Mesendoderm (in vitro differentiated cells): ENCODE data around the gene OSBPL3.

Source experiments
- DNase-seq: peaks from one replicate; pipeline ENCODE4 v3.0.0; 2013
- H2AK5ac ChIP-seq: 2 replicates; pipeline ENCODE4 v1.6.1; 2013; ENCODE audit warnings: low read length, inconsistent platforms
- H2BK120ac ChIP-seq: 2 replicates; pipeline ENCODE4 v1.6.1; 2013; ENCODE audit warnings: low read depth, mild to moderate bottlenecking, low read length, moderate library complexity, mixed read lengths
- H2BK15ac ChIP-seq: replicated peaks from 2 replicates; pipeline ENCODE4 v1.6.1; 2013; ENCODE audit warnings: low read depth, mild to moderate bottlenecking, moderate library complexity
- H2BK5ac ChIP-seq: 2 replicates; pipeline ENCODE4 v1.6.1; 2013; ENCODE audit warnings: low read length, inconsistent platforms
- H3K18ac ChIP-seq: 2 replicates; pipeline ENCODE4 v1.6.1; 2013; ENCODE audit warnings: mild to moderate bottlenecking, low read length, mixed read lengths
- H3K23ac ChIP-seq: one replicate; pipeline ENCODE4 v1.6.1; 2013; ENCODE audit warnings: low read length
- H3K27ac ChIP-seq: 2 replicates; pipeline ENCODE4 v1.5.1; 2013; ENCODE audit warnings: low read depth, mild to moderate bottlenecking, inconsistent platforms, low read length, moderate library complexity
- H3K27me3 ChIP-seq: 2 replicates; pipeline ENCODE4 v1.6.1; 2013; ENCODE audit warnings: low read length, control low read depth, mild to moderate bottlenecking, inconsistent platforms; ENCODE audit not compliant: insufficient read depth, poor library complexity
- H3K36me3 ChIP-seq: 2 replicates; pipeline ENCODE4 v1.6.1; 2013; ENCODE audit warnings: low read length, inconsistent platforms; ENCODE audit not compliant: control insufficient read depth, insufficient read depth
- H3K4ac ChIP-seq: one replicate; pipeline ENCODE4 v1.6.1; 2013; ENCODE audit warnings: low read depth, mild to moderate bottlenecking, low read length, moderate library complexity
- H3K4me1 ChIP-seq: 2 replicates; pipeline ENCODE4 v1.6.1; 2013; ENCODE audit warnings: low read depth, low read length, inconsistent platforms; ENCODE audit not compliant: control insufficient read depth
- H3K4me2 ChIP-seq: 2 replicates; pipeline ENCODE4 v1.6.1; 2013; ENCODE audit warnings: low read length
- H3K4me3 ChIP-seq: 2 replicates; pipeline ENCODE4 v1.5.1; 2013; ENCODE audit warnings: mild to moderate bottlenecking, low read length
- H3K56ac ChIP-seq: one replicate; pipeline ENCODE4 v1.6.1; 2013; ENCODE audit warnings: low read length
- H3K79me1 ChIP-seq: 2 replicates; pipeline ENCODE4 v1.6.1; 2013; ENCODE audit warnings: low read length, inconsistent platforms
- H3K79me2 ChIP-seq: 2 replicates; pipeline ENCODE4 v1.6.1; 2013; ENCODE audit warnings: mild to moderate bottlenecking, low read length; ENCODE audit not compliant: control insufficient read depth, insufficient read depth
- H3K9ac ChIP-seq: 2 replicates; pipeline ENCODE4 v1.6.1; 2013; ENCODE audit warnings: low read length, inconsistent platforms
- H4K5ac ChIP-seq: one replicate; pipeline ENCODE4 v1.6.1; 2013; ENCODE audit warnings: low read length
- H4K8ac ChIP-seq: one replicate; pipeline ENCODE4 v1.6.1; 2013; ENCODE audit warnings: low read depth, mild to moderate bottlenecking, control low read depth, low read length, moderate library complexity
- WGBS: extraction: QIAGEN DNeasy Blood & Tissue Kit; methylation state at CpG from one replicate; pipeline ENCODE4 v1.1.7; 2013; ENCODE audit warnings: low lambda C conversion rate, missing lambda C conversion rate; ENCODE audit not compliant: insufficient coverage; ENCODE audit errors: extremely low coverage; 5-methylcytosine and 5-hydroxymethylcytosine counted together

OSBPL3 gene

GRCh38 chr7:24788075-24788474 lies 191.9 kb downstream of the OSBPL3 start:
- no CpG with 5 or more reads among the region's 9 CpGs for WGBS

GRCh38 chr7:24786941-24787340 lies 193.0 kb downstream of the OSBPL3 start:
- DNase-seq = peak; percentile 16
- no peak overlapping the region for H4K5ac ChIP-seq
- no peak overlapping the region for H2AK5ac ChIP-seq
- no peak overlapping the region for H3K18ac ChIP-seq
- H2BK5ac ChIP-seq = no peak overlapping the region
- H3K9ac ChIP-seq = no peak overlapping the region
- H2BK15ac ChIP-seq = no peak overlapping the region
- no peak overlapping the region for H3K4ac ChIP-seq
- no peak overlapping the region for H3K27ac ChIP-seq
- no peak overlapping the region for H3K56ac ChIP-seq
- no CpG with 5 or more reads among the region's 5 CpGs for WGBS
- H3K23ac ChIP-seq = no peak overlapping the region
- no peak overlapping the region for H3K4me3 ChIP-seq
- no peak overlapping the region for H3K4me2 ChIP-seq
- H4K8ac ChIP-seq = no peak overlapping the region
- no peaks in the 10 kb centered on the region for H3K79me2 ChIP-seq
- H3K36me3 ChIP-seq = no peaks in the 10 kb centered on the region
- no peaks in the 10 kb centered on the region for H3K4me1 ChIP-seq
- no peaks in the 10 kb centered on the region for H3K79me1 ChIP-seq
- no peak overlapping the region for H2BK120ac ChIP-seq
- H3K27me3 ChIP-seq = no peaks in the 10 kb centered on the region

More at GRCh38 chr7:24788075-24788474, 191.9 kb downstream of the OSBPL3 start:
- Histone ChIP-seq H3K18ac (no peak overlapping the region), H2AK5ac (no peak overlapping the region), H2BK120ac (no peak overlapping the region), H2BK15ac (no peak overlapping the region), H3K27me3 (no peaks in the 10 kb centered on the region), H2BK5ac (no peak overlapping the region), H3K56ac (no peak overlapping the region), H3K4me3 (no peak overlapping the region), H3K27ac (no peak overlapping the region), H3K79me2 (no peaks in the 10 kb centered on the region), H3K79me1 (no peaks in the 10 kb centered on the region), H3K9ac (no peak overlapping the region), H4K8ac (no peak overlapping the region), H3K4ac (no peak overlapping the region), H3K23ac (no peak overlapping the region), H4K5ac (no peak overlapping the region), H3K4me2 (no peak overlapping the region), H3K36me3 (no peaks in the 10 kb centered on the region), H3K4me1 (no peaks in the 10 kb centered on the region)
- no peak for DNase-seq

- no peak overlapping the region for H4K8ac ChIP-seq
- H3K36me3 ChIP-seq = no peaks in the 10 kb centered on the region
- H3K4me3 ChIP-seq = no peak overlapping the region
- H3K4me2 ChIP-seq = no peak overlapping the region
- no peak overlapping the region for H4K5ac ChIP-seq
- no peaks in the 10 kb centered on the region for H3K79me1 ChIP-seq
- no peak overlapping the region for H3K4ac ChIP-seq
- no CpG with 5 or more reads among the region's 4 CpGs for WGBS
- no peak overlapping the region for H3K18ac ChIP-seq
- no peak overlapping the region for H2BK15ac ChIP-seq
- H2BK5ac ChIP-seq = no peak overlapping the region
- H3K9ac ChIP-seq = no peak overlapping the region
- H3K79me2 ChIP-seq = no peaks in the 10 kb centered on the region
- no peaks in the 10 kb centered on the region for H3K27me3 ChIP-seq
- H3K27ac ChIP-seq = no peak overlapping the region
- no peak overlapping the region for H2BK120ac ChIP-seq
- H3K23ac ChIP-seq = no peak overlapping the region
- no peak for DNase-seq
- H2AK5ac ChIP-seq = no peak overlapping the region
- no peak overlapping the region for H3K56ac ChIP-seq
- no peaks in the 10 kb centered on the region for H3K4me1 ChIP-seq
These were observed 193.7 kb downstream of the OSBPL3 start for GRCh38 chr7:24786306-24786705.

GRCh38 chr7:24784277-24784676 lies 195.7 kb downstream of the OSBPL3 start:
- no peak overlapping the region for H3K27ac ChIP-seq
- no peak overlapping the region for H2AK5ac ChIP-seq
- H3K4ac ChIP-seq = no peak overlapping the region
- H4K5ac ChIP-seq = no peak overlapping the region
- no peak overlapping the region for H2BK120ac ChIP-seq
- no peak for DNase-seq
- H2BK15ac ChIP-seq = no peak overlapping the region
- no peaks in the 10 kb centered on the region for H3K79me1 ChIP-seq
- no peak overlapping the region for H3K56ac ChIP-seq
- no peak overlapping the region for H3K4me2 ChIP-seq
- H3K4me3 ChIP-seq = no peak overlapping the region
- no peaks in the 10 kb centered on the region for H3K79me2 ChIP-seq
- no peak overlapping the region for H4K8ac ChIP-seq
- H3K36me3 ChIP-seq = no peaks in the 10 kb centered on the region
- H2BK5ac ChIP-seq = no peak overlapping the region
- no peak overlapping the region for H3K18ac ChIP-seq
- H3K9ac ChIP-seq = no peak overlapping the region
- H3K23ac ChIP-seq = no peak overlapping the region
- no CpG with 5 or more reads among the region's 5 CpGs for WGBS
- no peaks in the 10 kb centered on the region for H3K4me1 ChIP-seq
- H3K27me3 ChIP-seq = no peaks in the 10 kb centered on the region

GRCh38 chr7:24783698-24784097 lies 196.3 kb downstream of the OSBPL3 start:
- no peak overlapping the region for H2BK5ac ChIP-seq
- H4K8ac ChIP-seq = no peak overlapping the region
- no peaks in the 10 kb centered on the region for H3K79me2 ChIP-seq
- no peaks in the 10 kb centered on the region for H3K27me3 ChIP-seq
- DNase-seq = no peak
- H3K4ac ChIP-seq = no peak overlapping the region
- no peak overlapping the region for H3K4me3 ChIP-seq
- no peaks in the 10 kb centered on the region for H3K79me1 ChIP-seq
- no peak overlapping the region for H3K9ac ChIP-seq
- H3K4me2 ChIP-seq = no peak overlapping the region
- no peak overlapping the region for H2AK5ac ChIP-seq
- no peaks in the 10 kb centered on the region for H3K4me1 ChIP-seq
- H3K56ac ChIP-seq = no peak overlapping the region
- WGBS = no CpG with 5 or more reads among the region's 2 CpGs
- no peaks in the 10 kb centered on the region for H3K36me3 ChIP-seq
- no peak overlapping the region for H4K5ac ChIP-seq
- H3K18ac ChIP-seq = no peak overlapping the region
- no peak overlapping the region for H3K27ac ChIP-seq
- no peak overlapping the region for H2BK120ac ChIP-seq
- no peak overlapping the region for H3K23ac ChIP-seq
- H2BK15ac ChIP-seq = no peak overlapping the region

GRCh38 chr7:24781106-24781505 lies 198.9 kb downstream of the OSBPL3 start:
- no peaks in the 10 kb centered on the region for H3K79me2 ChIP-seq
- no peak overlapping the region for H3K9ac ChIP-seq
- H3K56ac ChIP-seq = no peak overlapping the region
- H4K5ac ChIP-seq = no peak overlapping the region
- H2BK5ac ChIP-seq = no peak overlapping the region
- no peaks in the 10 kb centered on the region for H3K79me1 ChIP-seq
- H2AK5ac ChIP-seq = no peak overlapping the region
- no peak overlapping the region for H3K23ac ChIP-seq
- no peaks in the 10 kb centered on the region for H3K4me1 ChIP-seq
- no peak overlapping the region for H3K4me3 ChIP-seq
- H3K4me2 ChIP-seq = no peak overlapping the region
- no peak for DNase-seq
- no peaks in the 10 kb centered on the region for H3K36me3 ChIP-seq
- no peak overlapping the region for H2BK120ac ChIP-seq
- H3K18ac ChIP-seq = no peak overlapping the region
- no CpG with 5 or more reads among the region's 4 CpGs for WGBS
- H3K27me3 ChIP-seq = no peaks in the 10 kb centered on the region
- H4K8ac ChIP-seq = no peak overlapping the region
- no peak overlapping the region for H3K27ac ChIP-seq
- H3K4ac ChIP-seq = no peak overlapping the region
- no peak overlapping the region for H2BK15ac ChIP-seq
